AG04449 (cell line): ENCODE data around the gene INF2.
"Not testable (repeated sequence)": the region's sequence is repeated elsewhere in the genome, so short reads cannot be mapped to it uniquely, and the experiment has no call there.

Experiments used
- CTCF ChIA-PET: fragments of 350-600 bp; formaldehyde crosslinking; extraction: SDS; loops from one replicate; lab custom pipeline; 2021; ENCODE audit warnings: antibody characterized with exemption; lab: Yijun Ruan, JAX
- POLR2A ChIA-PET: fragments of 400-600, 350-600 bp; formaldehyde crosslinking; extraction: SDS; loops from one replicate; lab custom pipeline; 2020; ENCODE audit warnings: antibody characterized with exemption, inconsistent platforms; lab: Yijun Ruan, JAX
- DNase-seq: peaks from one replicate; pipeline ENCODE4 v3.0.0-alpha.2; 2010; ENCODE audit warnings: low read depth, low spot score
- H3K4me3 ChIP-seq: 2 replicates; pipeline ENCODE4 v1.5.1; 2011; ENCODE audit warnings: low read depth, mild to moderate bottlenecking, control low read depth, low read length
- CTCF ChIP-seq: IDR thresholded peaks from one replicate; pipeline ENCODE4 v1.5.1; 2011; ENCODE audit warnings: mild to moderate bottlenecking, moderate library complexity, low read length, control low read depth, inconsistent platforms; ENCODE audit not compliant: insufficient read depth; ENCODE audit errors: missing control alignments

INF2 gene

GRCh38 chr14:104651876-104652260 is 37.5 kb upstream of the INF2 start:
- POLR2A ChIA-PET, result no interaction called here
- H3K4me3 ChIP-seq, result no peak overlapping the region
- no peak for TF ChIP-seq CTCF
- CTCF ChIA-PET, result interaction anchor here (0.6 to 3.4 kb wide), 12 partner anchors 8 to 637 kb away, joined by 3 to 24 read pairs (median 6); no protein-coding TSS in a partner anchor
- no peak for DNase-seq

- CTCF ChIA-PET, result interaction anchor here (1.0 to 3.4 kb wide), 7 partner anchors 12 to 73 kb away, joined by 3 to 24 read pairs (median 5); no protein-coding TSS in a partner anchor
- no peak for TF ChIP-seq CTCF
- POLR2A ChIA-PET, result no interaction called here
Observed at GRCh38 chr14:104652386-104652785, 37.0 kb upstream of the INF2 start.

GRCh38 chr14:104653130-104653920 is 36.1 kb upstream of the INF2 start:
- CTCF ChIA-PET, result interaction anchor here (1.8 to 3.4 kb wide), 3 partner anchors 34 to 69 kb away, joined by 5 to 24 read pairs (median 10); no protein-coding TSS in a partner anchor
- DNase-seq, POLR2A ChIA-PET, H3K4me3 ChIP-seq: not testable (repeated sequence)

More at GRCh38 chr14:104652386-104652785, 37.0 kb upstream of the INF2 start:
- DNase-seq, result no peak
- H3K4me3 ChIP-seq, result no peak overlapping the region

DNA sequence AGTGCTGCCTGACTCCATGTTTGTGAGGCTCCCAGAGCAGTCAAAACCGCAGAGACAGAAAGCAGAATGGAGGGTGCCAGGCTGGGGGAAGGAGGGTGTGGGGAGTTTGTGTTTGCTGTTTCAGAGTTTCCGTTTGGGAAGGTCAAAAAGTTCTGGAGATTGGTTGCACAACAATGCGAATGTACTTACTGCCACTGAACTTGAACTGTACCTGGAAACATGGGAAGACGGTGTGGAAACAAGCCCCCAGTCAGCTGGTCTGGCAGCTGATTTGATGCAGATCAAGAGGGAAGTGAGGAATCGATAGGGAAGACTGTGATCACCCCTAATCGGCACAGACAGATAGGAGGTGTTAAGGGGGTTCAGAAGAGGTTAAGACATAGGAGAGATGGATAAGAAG is 35.3 kb upstream of the INF2 start:
- no peak for DNase-seq
- H3K4me3 ChIP-seq, result no peak overlapping the region
- ChIA-PET POLR2A (no interaction called here), CTCF (interaction anchor here (3.4 kb wide), 1 partner anchor 53 kb away, joined by 24 read pairs; no protein-coding TSS in a partner anchor)
- no peak for TF ChIP-seq CTCF

- ChIA-PET CTCF (interaction anchor here (0.6 to 1.1 kb wide), 3 partner anchors 11 to 68 kb away, joined by 3 to 4 read pairs (median 3); partner anchors contain the start of gene ADSS1), POLR2A (no interaction called here)
- no peak for TF ChIP-seq CTCF
- DNase-seq, result no peak
- no peak overlapping the region for H3K4me3 ChIP-seq
Observed at GRCh38 chr14:104655128-104655848, 34.1 kb upstream of the INF2 start.

DNA sequence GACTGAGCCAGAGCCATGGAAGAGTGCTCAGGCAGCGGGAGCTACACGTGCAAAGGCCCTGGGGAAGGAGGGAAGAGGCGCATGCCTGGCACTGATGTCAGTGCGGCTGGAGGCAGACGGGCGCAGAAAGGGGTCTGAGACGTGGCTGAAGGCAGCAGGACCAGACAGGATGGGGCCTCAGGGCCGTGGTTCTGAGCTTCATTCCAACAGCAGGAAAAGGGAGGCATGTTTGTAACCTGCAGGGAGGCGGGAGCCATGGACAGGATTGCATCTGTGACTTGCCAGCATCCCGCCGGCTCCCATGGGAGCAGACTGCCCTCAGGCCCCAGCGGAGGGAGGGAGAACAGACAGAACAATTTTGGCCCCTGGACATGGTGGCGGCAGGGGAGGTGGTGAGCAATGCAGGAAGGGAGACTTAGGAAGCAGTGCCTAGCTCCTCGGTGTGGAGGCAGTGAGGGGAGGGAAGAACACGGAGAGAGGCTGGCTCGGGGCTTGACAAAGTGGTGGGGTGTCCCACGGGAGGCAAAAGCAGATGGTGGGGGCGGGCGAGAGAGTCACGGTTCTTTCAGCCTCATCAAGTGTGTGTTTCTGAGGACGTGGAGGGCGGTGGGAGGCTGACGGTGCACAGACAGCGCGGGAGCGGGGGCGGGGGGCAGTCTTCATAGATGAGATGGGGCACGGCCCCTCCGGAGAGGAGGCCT is 33.3 kb upstream of the INF2 start:
- TF ChIP-seq CTCF, result no peak
- no peak for DNase-seq
- no peak overlapping the region for H3K4me3 ChIP-seq
- ChIA-PET CTCF (interaction anchor here (0.7 to 1.1 kb wide), 2 partner anchors 53 to 67 kb away, joined by 3 to 4 read pairs; partner anchors contain the start of gene ADSS1), POLR2A (no interaction called here)
